ENCODE results near the gene KIAA1328.

KIAA1328 gene

DNA sequence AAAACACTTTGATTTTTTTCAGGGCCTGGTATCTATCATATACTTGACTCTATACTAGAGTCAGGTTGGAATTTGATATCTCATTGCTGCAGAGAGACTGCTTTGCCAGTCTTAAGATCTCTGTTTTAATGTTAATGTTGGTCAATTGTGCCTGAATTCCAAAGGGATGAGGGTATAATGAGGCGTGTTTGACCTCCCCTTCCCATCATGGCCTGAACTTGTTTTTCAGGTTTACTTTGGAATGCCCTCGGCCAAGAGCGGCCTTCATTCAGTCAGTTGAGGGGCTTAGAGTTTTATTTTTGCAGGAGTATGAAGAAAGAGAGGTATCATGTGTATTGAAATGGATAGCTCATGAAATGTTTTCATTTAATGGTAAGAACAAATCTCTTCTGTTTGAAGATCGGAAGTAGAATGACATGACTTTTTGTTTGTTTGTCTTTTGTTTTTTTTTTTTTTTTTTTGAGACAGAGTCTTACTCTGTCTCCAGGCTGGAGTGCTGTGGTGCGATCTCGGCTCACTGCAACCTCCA, 119.0 kb downstream of the KIAA1328 start:
- no peak for DNase-seq (ENCODE audit: low read depth in 2 of 2, low spot score in 1 of 2)

DNA sequence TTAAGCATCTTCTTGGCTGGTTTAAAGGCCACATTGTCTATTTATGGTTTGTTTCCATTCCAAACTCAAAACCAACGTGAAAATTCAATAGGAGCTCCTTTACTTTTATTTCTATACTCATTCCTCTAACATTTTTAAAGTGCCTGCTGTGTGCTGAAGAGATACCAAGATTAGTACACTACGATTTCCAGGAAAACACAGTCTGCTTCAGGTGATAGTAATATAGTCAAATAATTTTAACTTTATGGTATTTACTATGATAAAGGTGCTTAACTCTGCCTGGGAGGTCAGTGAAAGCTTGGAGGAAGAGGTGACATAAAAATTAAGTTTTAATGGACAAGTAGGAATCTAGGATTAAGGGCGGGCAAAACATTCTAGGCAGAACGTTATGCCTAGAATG, 121.4 kb downstream of the KIAA1328 start:
- DNase-seq (ENCODE audit: low read depth in 2 of 2, low spot score in 1 of 2), result no peak

DNA sequence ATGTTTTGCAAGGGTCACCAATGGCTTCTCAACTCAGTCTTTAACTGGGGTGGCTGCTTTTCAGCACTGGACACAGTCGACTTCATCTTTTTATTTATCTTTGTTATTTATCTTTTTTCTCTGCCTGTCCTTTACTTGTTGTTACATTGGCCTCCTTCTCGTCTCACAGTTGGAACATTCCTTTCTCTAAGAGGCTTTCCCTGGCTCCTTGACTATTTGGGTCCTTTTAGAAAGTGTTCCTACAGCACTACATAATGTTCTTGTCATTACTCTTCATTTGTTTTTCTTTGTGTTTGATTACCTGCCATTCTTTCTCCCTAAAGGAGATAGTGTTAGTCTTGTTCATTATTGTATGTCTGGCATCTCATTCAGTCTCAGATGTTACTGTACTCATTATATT, 122.0 kb downstream of the KIAA1328 start:
- DNase-seq (ENCODE audit: low read depth in 2 of 2, low spot score in 1 of 2), result no peak

DNA sequence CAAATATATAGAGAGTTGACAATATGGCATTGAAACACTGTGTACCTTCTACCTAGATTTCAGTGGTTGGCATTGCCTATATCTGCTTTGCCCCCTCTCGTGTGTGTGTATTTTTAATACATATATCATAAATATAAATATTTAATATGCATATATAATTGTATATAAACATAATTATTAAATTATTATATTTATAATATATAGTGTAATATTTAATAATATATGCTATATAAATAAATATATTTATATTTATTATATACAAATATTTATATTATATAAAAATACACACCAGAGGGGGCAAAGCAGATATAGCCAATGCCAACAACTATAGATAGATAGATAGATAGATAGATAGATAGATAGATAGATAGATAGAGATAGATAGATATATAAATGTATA, 124.1 kb downstream of the KIAA1328 start:
- no peak for DNase-seq (ENCODE audit: low read depth in 2 of 2, low spot score in 1 of 2)

DNA sequence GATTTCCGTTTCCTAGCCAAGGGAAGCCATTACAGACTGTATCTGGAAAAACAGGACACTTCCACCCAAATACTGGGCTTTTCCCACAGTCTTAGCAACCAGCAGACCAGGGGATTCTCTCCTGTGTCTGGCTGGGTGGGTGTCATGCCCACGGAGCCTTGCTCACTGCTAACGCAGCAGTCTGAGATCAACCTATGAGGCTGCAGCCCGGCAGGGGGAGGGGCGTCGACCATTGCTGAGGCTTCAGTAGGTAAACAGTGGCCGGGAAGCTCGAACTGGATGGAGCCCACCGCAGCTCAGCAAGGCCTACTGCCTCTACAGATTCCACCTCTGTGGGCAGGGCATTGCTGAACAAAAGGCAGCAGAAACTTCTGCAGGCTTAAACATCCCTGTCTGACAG, 131.1 kb downstream of the KIAA1328 start:
- DNase-seq (ENCODE audit: low read depth in 2 of 2, low spot score in 1 of 2), result no peak

DNA sequence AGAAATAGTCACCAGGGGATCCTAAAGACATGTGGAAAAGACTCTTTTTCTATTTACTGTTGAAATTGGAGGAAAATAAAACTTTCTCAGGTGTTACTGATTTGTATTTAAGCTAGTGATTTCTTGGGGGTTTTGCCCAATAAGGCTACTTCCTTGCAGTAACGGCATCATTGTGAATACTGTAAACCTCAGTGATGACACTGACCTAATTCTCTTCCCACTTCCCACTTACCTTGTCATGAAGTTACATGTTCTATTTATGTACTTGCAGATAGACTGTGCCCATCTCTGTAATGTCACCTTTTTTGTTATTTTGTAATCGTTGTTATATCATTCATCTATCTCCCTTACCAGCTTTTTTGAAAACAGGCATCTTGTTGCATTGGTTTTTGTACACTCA, 134.5 kb downstream of the KIAA1328 start:
- no peak for DNase-seq (ENCODE audit: low read depth in 2 of 2, low spot score in 1 of 2)

DNA sequence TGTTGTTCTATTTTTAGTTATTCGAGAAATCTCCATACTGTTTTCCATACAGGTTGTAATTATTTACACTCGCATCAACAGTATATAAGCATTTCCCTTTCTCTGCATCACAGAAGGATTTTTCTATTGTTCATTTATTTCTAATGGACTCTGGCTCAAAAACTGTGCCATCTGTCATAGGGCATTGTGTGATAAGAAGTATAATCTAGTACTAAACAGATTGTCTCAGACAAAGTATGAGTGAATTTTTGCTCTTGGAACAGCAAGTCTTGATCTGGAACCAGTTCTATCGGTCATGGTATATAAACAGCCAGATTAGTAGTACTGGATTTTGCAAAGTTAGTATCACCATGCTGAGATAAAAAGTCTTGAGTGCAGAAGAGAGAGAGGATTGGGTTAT, 145.8 kb downstream of the KIAA1328 start:
- DNase-seq (ENCODE audit: low read depth in 2 of 2, low spot score in 1 of 2), result no peak

DNA sequence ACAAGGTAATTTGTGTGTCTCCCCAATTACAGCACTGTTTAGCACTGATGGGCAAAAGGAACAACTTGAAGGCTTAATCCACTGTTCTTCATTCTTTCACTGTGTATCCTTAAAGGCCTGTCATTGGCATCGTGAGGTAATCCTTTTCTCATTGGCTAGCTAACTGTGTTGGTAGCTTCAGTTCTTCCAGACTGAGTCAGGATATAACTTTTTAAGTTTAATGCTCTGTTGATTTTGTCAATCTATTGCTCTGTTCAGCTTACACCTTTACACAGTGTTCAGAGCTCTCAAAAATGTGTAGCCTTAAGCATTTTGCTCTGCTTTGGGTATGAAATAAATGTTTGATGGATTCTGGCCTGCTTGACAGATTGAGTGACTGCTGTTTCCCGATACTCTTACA, 148.2 kb downstream of the KIAA1328 start:
- DNase-seq (ENCODE audit: low read depth in 2 of 2, low spot score in 1 of 2), result no peak

DNA sequence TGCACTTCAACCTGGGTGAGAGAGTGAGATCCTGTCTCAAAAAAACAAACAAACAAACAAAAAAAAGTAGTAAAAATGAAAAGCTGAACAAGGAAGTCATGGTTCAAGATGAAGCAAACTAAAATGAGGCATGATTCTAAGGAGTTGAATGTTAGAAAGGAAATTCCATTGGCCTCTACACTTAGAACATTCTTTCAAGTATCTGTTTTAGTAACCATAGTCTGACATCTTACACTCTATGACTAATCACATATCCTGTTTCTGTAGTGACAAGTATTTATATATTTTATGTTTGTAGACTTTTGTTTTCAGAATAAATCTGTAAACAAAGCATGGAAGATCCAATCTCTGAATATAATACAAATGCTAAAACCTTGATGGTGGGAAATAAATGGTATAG, 164.1 kb downstream of the KIAA1328 start:
- DNase-seq (ENCODE audit: low read depth in 2 of 2, low spot score in 1 of 2), result no peak

DNA sequence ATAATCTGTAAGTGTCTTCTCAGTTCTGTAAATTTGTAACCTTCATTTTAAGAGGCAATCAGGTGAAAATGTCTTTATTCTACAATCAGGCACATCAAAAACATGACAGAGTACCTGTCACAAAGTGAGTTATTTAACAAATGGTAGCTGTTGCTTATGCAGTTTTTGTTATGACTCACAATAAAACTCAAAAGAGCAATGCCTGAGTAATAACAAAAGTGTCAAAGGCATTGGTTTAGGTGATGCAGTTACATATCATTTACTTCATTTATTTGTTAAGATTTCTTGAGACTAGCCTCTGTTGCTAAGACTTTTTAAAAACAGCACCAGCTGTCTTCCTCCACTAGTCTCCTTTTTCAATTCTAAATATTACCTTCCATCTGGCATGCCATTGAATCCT, 177.8 kb downstream of the KIAA1328 start:
- no peak for DNase-seq (ENCODE audit: low read depth in 2 of 2, low spot score in 1 of 2)

DNA sequence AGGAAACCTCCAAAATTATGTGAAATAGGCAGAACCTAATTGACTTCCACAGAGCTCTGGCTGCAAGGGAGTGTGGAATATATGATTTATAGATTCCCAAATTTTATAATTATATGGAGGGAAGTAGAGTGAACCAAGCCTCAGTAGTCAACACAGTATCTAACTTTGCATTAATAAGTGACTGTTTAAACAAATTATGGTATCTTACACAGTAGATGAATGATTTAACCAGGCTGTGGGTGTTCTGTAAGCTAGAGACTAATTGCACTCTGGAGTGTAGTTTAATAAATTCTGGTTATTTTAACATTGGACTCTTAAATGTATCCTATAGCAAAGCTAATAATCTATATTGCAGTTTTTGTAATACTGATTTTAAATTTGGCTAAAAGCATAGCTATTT, 183.5 kb downstream of the KIAA1328 start:
- DNase-seq (ENCODE audit: low read depth in 2 of 2, low spot score in 1 of 2), result no peak

DNA sequence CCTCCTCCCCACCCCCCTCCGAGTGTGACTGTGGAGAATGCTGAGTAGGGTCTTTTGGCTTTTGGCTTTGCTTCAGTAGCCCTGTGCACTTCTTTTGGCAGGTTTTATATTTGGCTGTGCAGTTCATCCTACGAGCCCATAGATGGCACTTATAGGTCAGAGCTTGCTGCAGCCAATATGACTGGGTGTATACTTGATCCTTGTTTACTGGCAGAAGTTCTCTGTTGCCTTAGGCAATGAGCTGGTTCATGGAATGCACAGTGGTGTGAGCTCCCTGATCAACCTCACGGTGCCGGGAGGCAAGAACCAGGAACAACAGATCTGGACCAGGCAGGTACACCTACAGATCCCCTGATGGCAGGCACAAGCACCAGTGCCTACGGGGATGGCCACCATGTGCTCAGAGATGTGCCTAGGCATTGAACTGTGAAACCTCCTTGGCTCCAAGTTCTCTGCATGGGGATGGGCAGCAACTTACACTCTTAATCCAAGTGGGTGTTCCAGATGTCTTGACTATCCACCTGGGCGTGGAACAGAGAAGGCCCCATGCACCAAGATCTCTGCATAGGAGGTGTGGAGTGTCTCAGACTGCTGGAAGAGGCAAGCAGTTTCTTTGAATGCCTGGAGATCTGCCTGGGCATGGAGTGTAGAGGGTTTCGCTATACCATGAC, 190.4 kb downstream of the KIAA1328 start:
- no peak for DNase-seq (ENCODE audit: low read depth in 2 of 2, low spot score in 1 of 2)

DNA sequence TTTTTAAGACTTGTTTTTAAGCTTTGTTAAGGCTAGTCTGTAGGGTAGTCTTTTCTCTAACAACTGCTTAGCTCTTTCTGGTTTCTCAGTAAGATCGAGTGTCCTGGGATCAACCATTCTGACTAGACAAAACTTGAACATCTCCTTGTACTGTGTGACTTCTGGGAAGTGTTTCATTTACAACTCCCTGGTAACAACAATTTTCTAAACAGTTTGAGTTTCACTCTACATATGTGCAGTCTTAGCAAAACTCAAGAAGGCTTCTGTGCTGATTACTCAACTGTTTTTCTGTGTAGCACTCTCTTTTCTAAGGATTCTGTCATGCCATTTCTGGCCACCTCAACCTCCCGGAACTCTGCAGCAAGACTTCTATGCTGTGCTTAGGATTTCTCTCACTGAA, 204.5 kb downstream of the KIAA1328 start:
- no peak for DNase-seq (ENCODE audit: low read depth in 2 of 2, low spot score in 1 of 2)

DNA sequence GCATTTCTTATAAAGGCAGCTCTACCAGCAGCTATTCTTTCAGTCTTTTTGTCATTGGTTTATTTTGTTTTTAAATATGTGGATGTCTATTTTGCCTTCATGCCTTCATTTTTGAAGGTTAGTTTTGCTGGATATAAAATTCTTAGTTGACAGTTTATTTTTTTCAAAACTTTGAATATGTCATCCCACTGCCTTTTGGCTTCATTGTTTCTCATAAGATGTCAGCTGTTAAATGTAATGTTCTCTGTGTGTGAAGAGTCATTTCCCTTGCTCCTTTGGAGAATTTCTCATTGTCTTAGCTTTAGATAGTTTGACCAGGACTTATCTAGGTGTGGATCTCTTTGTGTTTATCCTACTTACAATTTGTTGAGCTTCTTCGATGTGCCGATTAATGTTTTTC, 213.5 kb downstream of the KIAA1328 start:
- DNase-seq (ENCODE audit: low read depth in 2 of 2, low spot score in 1 of 2), result no peak

DNA sequence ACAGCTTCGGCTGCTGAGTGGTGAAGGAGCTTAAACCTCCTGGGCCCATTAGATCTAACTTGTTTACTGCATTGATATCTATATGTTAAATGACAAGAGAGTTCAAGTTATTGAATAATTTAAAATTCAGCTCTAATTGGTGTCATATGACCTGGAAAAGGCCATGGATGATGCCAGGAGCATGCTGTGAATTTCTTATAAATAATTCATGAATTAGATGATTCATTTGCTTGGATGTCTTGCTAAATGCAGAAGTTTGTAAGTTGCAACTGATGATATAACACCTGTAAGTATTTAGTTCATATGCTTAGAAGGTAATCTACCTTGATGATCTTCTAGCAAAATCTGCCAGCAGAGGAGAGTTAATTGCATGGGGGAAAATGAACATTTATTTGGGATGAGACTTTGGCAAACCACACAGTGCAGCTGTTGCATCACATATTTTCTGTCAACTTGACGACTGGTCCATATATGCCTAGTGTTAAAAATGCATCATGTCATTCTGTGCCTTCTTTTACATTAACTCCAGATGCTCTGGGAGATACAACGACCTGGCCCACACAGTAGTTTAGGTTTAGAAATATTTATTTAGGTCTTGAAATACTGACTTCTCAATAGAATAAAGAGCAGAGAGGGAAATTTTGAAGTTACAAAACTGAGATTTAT, 226.3 kb downstream of the KIAA1328 start:
- no peak for DNase-seq (ENCODE audit: low read depth in 2 of 2, low spot score in 1 of 2)

DNA sequence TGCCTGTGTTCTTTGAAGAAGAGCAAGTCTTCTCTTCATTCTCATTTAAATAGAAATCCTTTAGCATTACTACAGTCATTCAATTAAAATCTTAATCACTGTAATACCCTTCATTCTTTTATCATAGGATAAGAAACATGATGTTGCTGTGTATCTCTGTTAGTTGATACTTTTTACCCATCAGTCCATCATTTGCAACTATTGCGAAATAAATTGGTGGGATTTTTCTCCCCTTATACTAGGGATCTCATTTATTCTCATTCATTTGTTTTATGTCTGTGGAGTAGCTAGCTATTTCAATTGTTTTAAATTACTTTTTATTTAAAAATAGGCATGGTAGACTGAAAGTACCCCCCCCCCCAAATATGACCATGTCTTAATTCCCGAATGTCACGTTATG, 235.3 kb downstream of the KIAA1328 start:
- DNase-seq (ENCODE audit: low read depth in 2 of 2, low spot score in 1 of 2), result no peak

DNA sequence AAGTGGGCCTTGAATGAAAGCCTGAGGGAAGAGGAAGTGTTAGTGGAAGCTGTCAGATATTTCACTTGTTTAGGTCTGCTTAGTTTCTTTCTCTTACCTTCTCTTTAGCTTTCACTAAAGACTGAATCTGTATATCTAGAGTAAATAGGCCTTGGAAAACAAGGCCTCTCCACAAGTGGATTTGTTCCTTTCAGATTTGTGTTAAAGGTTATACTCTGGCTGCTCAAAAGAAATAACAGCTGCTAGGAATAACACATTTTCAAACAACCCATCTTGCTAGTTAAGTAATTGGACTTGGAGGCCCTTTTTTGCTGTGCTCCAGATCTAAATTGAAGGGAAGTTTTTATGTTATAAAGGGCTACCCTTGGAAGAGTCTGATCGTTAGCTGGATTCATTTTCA, 236.3 kb downstream of the KIAA1328 start:
- DNase-seq (ENCODE audit: low read depth in 2 of 2, low spot score in 1 of 2), result no peak

DNA sequence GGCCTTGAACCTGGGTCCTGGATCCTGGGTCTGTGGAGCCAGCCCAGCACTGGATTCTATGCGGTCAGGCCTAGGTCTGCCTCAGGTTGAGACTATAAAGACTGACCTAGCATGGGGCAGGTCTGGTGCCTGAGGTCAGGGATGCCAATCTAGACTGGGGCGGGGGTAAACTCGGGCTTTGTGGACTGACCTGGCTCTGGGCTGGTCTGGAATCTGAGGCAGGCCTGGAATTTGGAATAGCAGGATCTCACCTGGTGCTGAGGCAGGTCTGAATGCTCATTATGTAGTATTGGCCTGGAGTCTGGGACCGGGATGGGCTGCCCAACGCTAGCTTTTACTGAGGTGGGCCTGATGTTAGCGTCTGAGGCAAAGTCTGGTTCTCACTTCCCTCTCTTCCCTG, 256.0 kb downstream of the KIAA1328 start:
- no peak for DNase-seq (ENCODE audit: low read depth in 2 of 2, low spot score in 1 of 2)

DNA sequence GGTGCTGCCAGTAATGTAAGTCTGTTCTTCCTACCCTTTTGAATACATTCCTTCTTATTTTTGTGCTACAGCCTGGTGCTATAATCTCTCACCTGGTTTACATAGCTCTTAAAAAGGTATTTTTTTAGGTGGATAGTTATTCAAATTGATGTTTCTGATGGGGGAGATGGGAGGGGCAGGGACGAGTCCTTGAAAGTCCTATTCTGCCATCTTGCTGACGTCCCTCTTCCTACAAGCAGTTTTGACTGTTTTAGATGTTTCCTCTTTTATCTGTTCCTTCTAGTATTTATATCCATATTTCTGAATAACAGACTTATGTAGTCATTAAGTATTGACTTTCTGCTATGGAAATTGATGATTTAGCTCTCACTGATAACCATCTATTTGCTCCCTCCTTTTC, 256.4 kb downstream of the KIAA1328 start:
- no peak for DNase-seq (ENCODE audit: low read depth in 2 of 2, low spot score in 1 of 2)

DNA sequence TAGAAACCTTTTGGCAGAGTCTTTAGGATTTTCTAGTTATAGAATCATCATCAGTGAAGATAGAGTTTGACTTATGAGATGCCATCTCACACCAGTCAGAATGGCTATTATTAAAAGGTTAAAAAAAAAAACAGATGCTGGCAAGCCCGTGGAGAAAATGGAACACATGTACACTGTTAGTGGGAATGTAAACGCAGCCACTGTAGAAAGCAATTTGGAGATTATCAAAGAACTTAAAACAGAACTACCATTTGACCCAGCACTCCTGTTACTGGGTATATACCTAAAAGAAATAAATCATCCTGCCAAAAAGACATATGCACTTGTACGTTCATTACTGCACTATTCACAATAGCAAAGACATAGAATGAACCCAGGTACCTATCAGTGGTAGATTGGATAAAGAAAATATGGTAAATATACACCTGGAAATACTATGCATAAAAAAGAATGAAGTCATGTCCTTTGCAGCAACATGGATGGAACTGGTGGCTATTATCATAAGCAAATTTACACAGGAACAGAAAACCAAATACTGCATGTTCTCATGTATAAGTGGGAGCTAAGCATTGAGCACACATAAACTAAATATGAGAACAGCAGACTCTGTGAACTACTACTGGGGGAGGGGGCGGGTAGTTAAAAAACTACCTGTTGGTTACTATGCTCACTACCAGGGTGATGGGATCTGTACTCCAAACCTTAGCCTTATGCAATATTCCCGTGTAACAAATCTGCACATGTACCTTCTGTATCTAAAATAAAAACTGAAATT, 279.0 kb downstream of the KIAA1328 start:
- DNase-seq (ENCODE audit: low read depth in 2 of 2, low spot score in 1 of 2), result no peak

DNA sequence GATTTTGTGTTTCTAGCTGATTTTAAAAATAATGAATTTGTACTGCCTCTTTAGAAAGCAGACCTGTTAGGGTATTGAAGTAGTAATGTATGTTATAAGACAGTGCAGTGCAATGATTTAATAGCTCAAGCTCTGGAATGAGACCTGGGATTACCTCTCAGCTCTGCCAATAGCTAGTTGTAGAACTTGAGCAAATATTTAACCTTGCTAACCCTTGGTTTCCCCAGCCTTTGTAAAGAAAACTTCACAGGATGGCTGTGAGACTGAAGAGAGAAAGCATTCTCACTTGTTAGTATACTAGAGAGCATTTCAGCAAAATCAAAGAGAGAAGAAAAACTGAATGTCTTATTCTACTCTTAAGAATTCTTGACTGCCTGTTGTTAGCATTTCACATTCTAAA, 293.9 kb downstream of the KIAA1328 start:
- no peak for DNase-seq (ENCODE audit: low read depth in 2 of 2, low spot score in 1 of 2)

DNA sequence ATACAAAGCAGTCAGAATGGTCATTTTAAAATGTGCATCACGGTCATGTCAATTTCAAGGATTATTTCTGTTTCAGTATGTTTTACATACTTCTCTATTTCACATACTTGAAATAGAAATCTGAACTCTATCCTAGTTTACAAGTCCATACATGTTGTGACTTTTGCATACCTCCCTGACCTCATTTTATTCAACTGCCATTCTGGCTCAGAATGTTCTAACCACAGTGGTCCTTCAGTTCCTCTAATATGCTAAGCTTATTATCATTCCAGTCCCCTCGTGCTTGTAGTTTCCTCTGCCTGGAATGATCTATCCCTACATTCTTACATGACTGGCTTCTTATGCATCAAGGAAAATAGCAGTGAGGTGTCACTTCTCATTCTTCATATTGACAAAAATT, 295.6 kb downstream of the KIAA1328 start:
- no peak for DNase-seq (ENCODE audit: low read depth in 2 of 2, low spot score in 1 of 2)
